OCI-LY3 (cell line): ENCODE data around the gene LDLRAD4.
A peak's percentile ranks its signal among the peaks of the same experiment; 100 is the strongest.

Source experiments
- H2AFZ ChIP-seq: fragments of 200-600, 300-600 bp; shearing (Covaris generic); 2 replicates; pipeline ENCODE4 v1.6.0; 2014; ENCODE audit warnings: antibody characterized with exemption, low read depth, low read length
- H3K27ac ChIP-seq: fragments of 200-600, 300-600 bp; sonication (generic); 2 replicates; pipeline ENCODE4 v1.5.1; 2014; ENCODE audit warnings: mild to moderate bottlenecking, low read length, moderate library complexity, mixed read lengths
- H3K27me3 ChIP-seq: fragments of 200-600, 300-600 bp; sonication (generic); 2 replicates; pipeline ENCODE4 v1.6.1; 2014; ENCODE audit warnings: low read depth, low read length, mixed read lengths
- H3K36me3 ChIP-seq: fragments of 200-600, 300-600 bp; sonication (generic); replicated peaks from 2 replicates; pipeline ENCODE3; 2014; ENCODE audit warnings: low read depth, low read length, mixed read lengths
- H3K4me1 ChIP-seq: fragments of 300-600, 200-600 bp; sonication (generic); 2 replicates; pipeline ENCODE4 v1.6.1; 2014; ENCODE audit warnings: low read length, mixed read lengths
- H3K4me2 ChIP-seq: fragments of 200-600, 300-600 bp; sonication (generic); 2 replicates; pipeline ENCODE4 v1.6.1; 2014; ENCODE audit warnings: low read length, mixed read lengths
- H3K4me3 ChIP-seq: fragments of 300-600, 200-600 bp; sonication (generic); 2 replicates; pipeline ENCODE4 v1.5.1; 2014; ENCODE audit warnings: antibody characterized with exemption, mild to moderate bottlenecking, low read length, moderate library complexity
- H3K79me2 ChIP-seq: fragments of 300-600, 200-600 bp; shearing (Covaris generic); 2 replicates; pipeline ENCODE4 v1.6.1; 2014; ENCODE audit warnings: mild to moderate bottlenecking, low read length, mixed read lengths
- H3K9ac ChIP-seq: fragments of 300-600, 200-600 bp; shearing (Covaris generic); 2 replicates; pipeline ENCODE4 v1.6.0; 2014; ENCODE audit warnings: mild to moderate bottlenecking, low read length, moderate library complexity
- H3K9me3 ChIP-seq: fragments of 200-600, 300-600 bp; shearing (Covaris generic); 2 replicates; pipeline ENCODE4 v1.6.1; 2014; ENCODE audit warnings: low read length, mixed read lengths; ENCODE audit not compliant: insufficient read depth
- H4K20me1 ChIP-seq: fragments of 200-600, 300-600 bp; sonication (generic); 2 replicates; pipeline ENCODE4 v1.6.1; 2016; ENCODE audit warnings: low read length, mixed read lengths; ENCODE audit not compliant: insufficient read depth
- CTCF ChIP-seq: fragments of 200-600, 300-600 bp; sonication (generic); IDR thresholded peaks from 2 replicates; pipeline ENCODE4 v1.5.1; 2014; ENCODE audit warnings: antibody characterized with exemption, low read length, low read depth
- EZH2phosphoT487 ChIP-seq: fragments of 200-600 bp; shearing (Covaris generic); IDR thresholded peaks from 2 replicates; pipeline ENCODE4 v1.6.1; 2018; ENCODE audit warnings: antibody characterized with exemption, mixed run types, low read depth

The LDLRAD4 gene

GRCh38 chr18:13521418-13521817 lies 302.9 kb downstream of the LDLRAD4 start:
- Histone ChIP-seq H3K9me3 (no peaks in the 10 kb centered on the region), H3K36me3 (no peaks in the 10 kb centered on the region), H3K4me2 (no peak overlapping the region), H3K9ac (no peak overlapping the region), H3K27ac (no peak overlapping the region), H4K20me1 (no peaks in the 10 kb centered on the region), H3K4me1 (no peaks in the 10 kb centered on the region), H3K4me3 (no peak overlapping the region), H3K79me2 (no peaks in the 10 kb centered on the region), H2AFZ (no peak overlapping the region), H3K27me3 (peaks cover 36% of the 10 kb centered on the region)
- TF ChIP-seq EZH2phosphoT487 (no peak), CTCF (no peak)

- Histone ChIP-seq H3K27me3 (peaks cover 39% of the 10 kb centered on the region), H3K9ac (no peak overlapping the region), H3K4me3 (no peak overlapping the region), H3K36me3 (no peaks in the 10 kb centered on the region), H4K20me1 (no peaks in the 10 kb centered on the region), H2AFZ (no peak overlapping the region), H3K4me1 (no peaks in the 10 kb centered on the region), H3K4me2 (no peak overlapping the region), H3K27ac (no peak overlapping the region), H3K79me2 (no peaks in the 10 kb centered on the region), H3K9me3 (no peaks in the 10 kb centered on the region)
- TF ChIP-seq EZH2phosphoT487 (no peak), CTCF (no peak)
These were observed 303.7 kb downstream of the LDLRAD4 start for GRCh38 chr18:13522256-13522655.

- no peak overlapping the region for H3K9ac ChIP-seq
- no peaks in the 10 kb centered on the region for H3K79me2 ChIP-seq
- peaks cover 38% of the 10 kb centered on the region for H3K27me3 ChIP-seq
- H3K4me2 ChIP-seq = no peak overlapping the region
- H3K4me1 ChIP-seq = no peaks in the 10 kb centered on the region
- H3K9me3 ChIP-seq = no peaks in the 10 kb centered on the region
- H3K4me3 ChIP-seq = no peak overlapping the region
- peak; percentile 28 for TF ChIP-seq CTCF
- no peak for TF ChIP-seq EZH2phosphoT487
- no peaks in the 10 kb centered on the region for H4K20me1 ChIP-seq
- no peaks in the 10 kb centered on the region for H3K36me3 ChIP-seq
- H3K27ac ChIP-seq = no peak overlapping the region
- no peak overlapping the region for H2AFZ ChIP-seq
These were observed 304.5 kb downstream of the LDLRAD4 start for GRCh38 chr18:13522861-13523660.

- Histone ChIP-seq H3K36me3 (no peaks in the 10 kb centered on the region), H3K4me3 (no peak overlapping the region), H3K27me3 (peaks cover 36% of the 10 kb centered on the region), H3K4me1 (no peaks in the 10 kb centered on the region), H4K20me1 (no peaks in the 10 kb centered on the region), H3K27ac (no peak overlapping the region), H3K79me2 (no peaks in the 10 kb centered on the region), H3K4me2 (no peak overlapping the region), H3K9ac (no peak overlapping the region), H3K9me3 (no peaks in the 10 kb centered on the region), H2AFZ (no peak overlapping the region)
- TF ChIP-seq EZH2phosphoT487 (no peak), CTCF (no peak)
These were observed 305.5 kb downstream of the LDLRAD4 start for GRCh38 chr18:13524054-13524453.
